Suppressor macrophage treated with lipopolysaccharide for 4 hours (primary cell): ENCODE measurements around the gene FKBP2.

Source experiments
- DNase-seq: peaks from one replicate; pipeline ENCODE4 v3.0.0-alpha.2; 2020

Gene FKBP2

DNA sequence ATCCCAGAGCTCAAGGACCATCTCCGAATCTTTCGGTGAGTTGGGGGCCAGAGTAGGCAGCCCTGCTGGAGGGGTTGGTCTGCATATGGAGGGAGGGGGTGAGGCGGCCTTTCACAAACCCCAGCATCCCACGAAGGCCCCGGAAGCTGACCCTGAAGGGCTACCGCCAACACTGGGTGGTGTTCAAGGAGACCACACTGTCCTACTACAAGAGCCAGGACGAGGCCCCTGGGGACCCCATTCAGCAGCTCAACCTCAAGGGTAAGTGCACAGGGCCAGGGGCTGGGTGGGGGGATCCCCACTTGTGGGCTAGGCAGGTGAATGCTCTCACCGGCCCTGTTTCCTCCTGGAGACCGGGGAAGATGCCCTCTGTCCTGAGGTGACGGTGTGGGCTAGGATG lies 21.1 kb upstream of the FKBP2 start:
- DNase-seq: no peak

- no peak for DNase-seq
These were observed 20.6 kb upstream of the FKBP2 start for GRCh38 chr11:64220271-64220670.

- no peak for DNase-seq
These were observed 20.1 kb upstream of the FKBP2 start for GRCh38 chr11:64220798-64221197.

DNA sequence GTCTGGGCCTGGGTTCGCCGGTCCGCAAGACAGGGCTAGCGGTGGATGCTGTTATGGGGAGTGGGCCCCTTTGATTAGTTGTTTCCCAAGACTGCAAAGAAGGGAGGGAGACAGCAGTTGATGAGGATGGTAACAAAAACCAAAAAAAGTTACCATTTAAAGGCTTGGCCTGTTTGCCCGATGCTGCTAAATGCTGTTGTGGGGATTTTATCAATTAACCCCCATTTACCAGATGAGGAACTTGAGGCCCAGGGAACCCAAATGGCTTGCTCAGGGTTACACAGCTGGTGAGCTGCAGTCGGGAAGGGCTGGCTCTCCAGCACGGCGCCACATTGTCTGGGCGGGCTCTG lies 18.3 kb upstream of the FKBP2 start:
- DNase-seq: no peak

GRCh38 chr11:64223001-64223651 lies 17.8 kb upstream of the FKBP2 start:
- no peak for DNase-seq

GRCh38 chr11:64224151-64224890 lies 16.6 kb upstream of the FKBP2 start:
- no peak for DNase-seq

DNA sequence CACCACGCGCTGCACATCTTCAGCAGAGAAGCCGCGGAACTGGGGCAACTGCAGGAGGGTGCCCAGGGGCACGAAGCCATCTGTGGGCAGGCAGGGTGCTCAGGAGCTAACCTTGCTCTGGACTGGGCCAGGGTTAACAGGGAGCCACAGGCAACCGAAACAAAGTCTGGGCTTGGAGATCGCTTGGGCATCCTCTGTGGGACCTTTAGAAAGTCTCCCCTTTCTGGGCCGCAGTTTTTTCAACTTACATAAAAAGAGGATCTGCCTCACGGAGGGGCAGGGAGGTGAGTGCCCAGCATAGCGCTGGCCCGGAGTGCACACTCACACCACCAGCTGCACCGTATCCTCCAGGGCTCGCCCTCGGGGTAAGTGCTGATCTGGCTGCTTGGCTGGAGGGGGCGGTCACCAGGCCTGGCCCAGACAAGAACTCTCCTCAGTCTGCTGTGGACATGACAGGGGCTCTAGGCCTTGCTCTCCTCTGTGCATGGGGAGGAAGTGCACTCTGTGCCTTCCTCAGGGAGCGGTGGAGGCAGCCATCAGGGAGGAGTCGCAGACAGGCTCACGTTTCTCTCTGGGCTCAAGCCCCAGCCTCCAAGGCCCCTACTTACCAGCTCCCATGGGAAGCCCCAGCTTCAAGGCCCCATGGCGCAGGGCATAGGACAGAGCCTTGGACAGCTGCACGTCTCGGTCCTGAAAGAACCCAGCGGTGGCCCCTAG lies 15.8 kb upstream of the FKBP2 start:
- DNase-seq: no peak

DNA sequence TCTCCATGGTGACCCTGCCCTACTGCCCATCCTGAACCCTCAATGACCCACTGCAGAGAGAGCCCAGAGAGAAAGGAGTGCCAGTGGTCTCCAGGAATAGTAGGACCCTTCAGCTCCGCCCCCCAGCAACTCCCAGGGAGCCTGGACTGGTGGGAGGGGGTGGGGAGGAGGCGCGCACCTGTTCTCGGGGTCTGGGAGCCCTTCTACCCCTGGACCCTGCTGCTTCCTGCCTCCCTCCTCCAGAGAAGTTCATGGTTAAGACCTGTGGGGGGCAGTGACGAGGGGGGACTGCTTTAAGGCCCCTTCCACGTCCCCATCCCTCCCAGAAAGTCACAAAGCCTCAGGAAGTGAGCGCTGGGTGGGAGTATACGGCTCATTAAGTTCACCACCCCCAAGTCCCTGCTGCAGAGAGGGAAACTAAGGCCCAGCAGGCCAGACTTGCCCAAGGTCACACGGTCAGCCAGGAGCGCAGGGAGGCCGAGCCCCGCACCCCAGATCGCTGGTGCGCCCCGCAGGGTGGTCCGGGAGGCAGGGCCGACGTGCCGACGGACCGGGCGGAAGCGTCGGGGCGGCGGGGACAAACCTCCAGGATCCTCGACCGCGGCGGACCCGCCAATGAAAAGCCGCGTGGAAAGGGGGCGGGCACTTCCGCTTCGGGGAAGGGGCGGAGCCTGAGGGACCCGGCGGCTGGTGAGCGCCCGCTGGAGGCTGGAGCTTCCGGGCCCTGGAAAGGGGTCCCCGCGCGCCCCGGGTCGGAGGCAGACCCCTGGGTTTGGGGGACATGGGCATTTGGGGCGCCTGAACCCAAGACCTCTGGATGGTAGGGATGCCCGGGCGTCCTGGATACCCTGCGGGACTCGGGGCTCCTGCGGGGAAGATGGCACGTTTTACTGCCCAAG lies 15.0 kb upstream of the FKBP2 start, which contains the start of the genes NUDT22 and TRPT1:
Gene NUDT22, plus strand, starts transcription at position 667 of the 899 bp plus-strand sequence. CDS start 379 bp downstream, outside the sequence.
Gene TRPT1, minus strand, starts transcription at position 579 of the 899 bp plus-strand sequence. Its CDS starts 326 bp downstream, at position 253.
- peak; percentile 93 for DNase-seq

GRCh38 chr11:64226507-64227051 lies 14.3 kb upstream of the FKBP2 start:
- peak; percentile 71 for DNase-seq

GRCh38 chr11:64227405-64227956 lies 13.4 kb upstream of the FKBP2 start:
- no peak for DNase-seq

DNA sequence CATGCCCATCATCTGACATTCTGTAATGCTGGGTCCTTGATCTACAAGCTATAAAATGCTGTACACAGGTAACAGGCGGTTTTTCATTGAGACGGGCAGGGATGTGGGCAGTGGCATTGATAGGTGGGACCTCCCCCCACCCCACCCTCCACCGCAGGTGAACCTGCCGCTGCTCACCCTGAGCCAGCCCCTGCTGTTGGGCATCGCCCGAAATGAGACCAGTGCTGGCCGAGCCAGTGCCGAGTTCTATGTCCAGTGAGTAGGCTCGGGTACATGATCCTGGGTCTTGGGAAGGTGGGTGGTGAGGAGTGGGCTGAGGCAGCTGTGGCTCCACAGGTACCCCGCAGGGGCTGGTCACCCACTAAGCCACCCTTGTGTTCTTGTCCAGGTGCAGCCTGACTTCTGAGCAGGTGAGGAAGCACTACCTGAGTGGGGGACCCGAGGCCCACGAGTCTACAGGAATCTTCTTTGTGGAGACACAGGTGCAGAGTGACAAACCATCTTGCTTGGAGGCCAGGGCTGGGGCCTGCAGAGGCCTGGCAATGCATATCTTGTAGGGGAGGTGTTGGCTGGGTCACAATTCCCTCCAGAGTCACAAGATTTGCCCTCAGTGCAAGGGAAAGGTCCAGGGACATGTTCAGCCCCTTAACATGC lies 11.7 kb upstream of the FKBP2 start:
- DNase-seq: no peak

DNA sequence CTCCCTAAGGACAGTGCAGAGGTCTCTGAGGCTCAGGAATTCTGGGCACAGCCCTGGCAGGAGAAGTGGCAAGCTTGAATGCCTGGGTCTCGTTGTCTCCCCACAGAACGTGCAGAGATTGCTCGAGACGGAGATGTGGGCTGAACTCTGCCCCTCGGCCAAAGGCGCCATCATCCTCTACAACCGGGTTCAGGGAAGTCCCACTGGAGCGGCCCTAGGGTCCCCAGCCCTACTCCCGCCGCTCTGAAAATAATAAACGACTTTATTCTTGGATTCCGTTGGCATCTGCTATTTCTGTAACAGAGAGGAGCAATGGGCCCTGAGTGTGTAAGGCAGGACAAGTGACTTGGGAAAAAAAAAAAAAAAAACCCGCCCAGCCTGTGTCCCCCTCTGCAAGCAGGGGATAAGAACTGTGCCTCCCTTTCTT lies 11.1 kb upstream of the FKBP2 start:
- DNase-seq: no peak

DNA sequence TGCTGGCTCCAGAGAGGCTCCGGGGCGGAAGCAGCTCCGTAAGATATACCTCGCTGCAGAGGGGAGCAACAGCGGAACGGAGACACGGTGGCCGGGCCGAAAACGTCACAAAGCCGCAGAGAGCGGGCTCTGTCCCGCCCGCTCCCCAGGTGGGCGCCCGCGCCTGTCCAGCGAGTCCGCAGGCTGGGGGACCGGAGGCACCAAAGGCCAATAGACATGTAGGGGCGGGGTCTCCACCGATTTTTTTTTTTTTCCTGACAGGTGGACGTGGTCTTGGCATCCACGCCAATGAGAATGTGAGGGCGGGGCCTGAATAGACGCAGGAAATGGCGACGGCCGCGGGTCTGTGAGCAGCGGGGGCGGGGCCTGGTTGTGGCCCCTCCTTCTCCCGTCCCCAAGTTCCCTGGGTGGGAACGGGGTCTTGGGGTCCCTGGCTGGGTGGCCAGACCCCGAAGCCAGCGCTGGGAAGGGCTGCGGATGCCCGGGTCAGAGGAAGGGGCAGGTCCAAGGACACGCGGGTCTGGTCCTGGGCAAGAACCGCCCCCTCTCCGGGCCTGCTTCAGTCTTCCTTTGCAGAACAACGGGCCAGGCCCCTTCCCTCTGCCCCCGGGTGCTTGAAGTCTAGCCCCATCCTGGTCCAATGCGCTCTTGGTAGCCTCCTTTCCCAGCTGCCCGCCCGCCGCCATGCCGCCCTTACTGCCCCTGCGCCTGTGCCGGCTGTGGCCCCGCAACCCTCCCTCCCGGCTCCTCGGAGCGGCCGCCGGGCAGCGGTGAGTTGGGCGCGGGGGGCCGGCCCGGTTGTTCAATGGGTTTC lies 10.5 kb upstream of the FKBP2 start, which contains the start of gene DNAJC4:
Gene DNAJC4, plus strand, starts transcription at position 378 of the 814 bp plus-strand sequence. Its CDS starts 307 bp downstream, at position 685.
- peak; percentile 80 for DNase-seq

DNA sequence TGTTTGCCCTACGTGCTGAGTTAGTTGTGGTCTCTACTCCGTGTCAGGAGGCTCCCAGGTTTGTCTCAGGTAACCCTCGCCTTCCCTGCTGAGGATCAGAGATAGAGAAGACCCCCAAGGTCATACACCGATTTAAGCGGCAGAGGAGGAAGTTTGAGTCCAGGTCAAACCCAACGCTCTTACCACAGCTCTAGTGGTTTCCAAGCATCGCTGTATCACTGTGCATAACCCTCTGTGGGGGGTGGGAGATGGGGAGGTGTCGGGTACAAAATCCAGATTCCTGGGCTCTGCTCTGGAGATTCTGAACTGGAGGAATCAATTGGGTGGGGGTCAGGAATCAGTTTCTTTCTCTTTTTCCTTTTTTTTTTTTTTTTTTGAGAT lies 9.9 kb upstream of the FKBP2 start:
- DNase-seq: no peak

DNA sequence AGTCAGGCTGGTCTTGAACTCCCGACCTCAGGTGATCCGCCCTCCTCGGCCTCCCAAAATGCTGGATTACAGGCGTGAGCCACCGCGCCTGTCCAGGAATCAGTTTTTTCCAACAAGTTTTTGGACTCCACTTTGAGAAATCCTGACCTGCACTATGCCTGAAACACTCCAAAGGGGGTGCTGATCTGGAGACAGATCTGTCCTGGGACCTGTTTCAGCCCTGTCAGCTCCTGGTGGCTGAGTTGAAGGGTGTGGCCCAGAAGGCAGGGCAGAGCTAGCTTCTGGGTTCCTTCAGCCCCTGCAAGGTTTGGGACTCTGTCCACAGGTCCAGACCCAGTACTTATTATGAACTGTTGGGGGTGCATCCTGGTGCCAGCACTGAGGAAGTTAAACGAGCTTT lies 9.3 kb upstream of the FKBP2 start:
- DNase-seq: no peak

DNA sequence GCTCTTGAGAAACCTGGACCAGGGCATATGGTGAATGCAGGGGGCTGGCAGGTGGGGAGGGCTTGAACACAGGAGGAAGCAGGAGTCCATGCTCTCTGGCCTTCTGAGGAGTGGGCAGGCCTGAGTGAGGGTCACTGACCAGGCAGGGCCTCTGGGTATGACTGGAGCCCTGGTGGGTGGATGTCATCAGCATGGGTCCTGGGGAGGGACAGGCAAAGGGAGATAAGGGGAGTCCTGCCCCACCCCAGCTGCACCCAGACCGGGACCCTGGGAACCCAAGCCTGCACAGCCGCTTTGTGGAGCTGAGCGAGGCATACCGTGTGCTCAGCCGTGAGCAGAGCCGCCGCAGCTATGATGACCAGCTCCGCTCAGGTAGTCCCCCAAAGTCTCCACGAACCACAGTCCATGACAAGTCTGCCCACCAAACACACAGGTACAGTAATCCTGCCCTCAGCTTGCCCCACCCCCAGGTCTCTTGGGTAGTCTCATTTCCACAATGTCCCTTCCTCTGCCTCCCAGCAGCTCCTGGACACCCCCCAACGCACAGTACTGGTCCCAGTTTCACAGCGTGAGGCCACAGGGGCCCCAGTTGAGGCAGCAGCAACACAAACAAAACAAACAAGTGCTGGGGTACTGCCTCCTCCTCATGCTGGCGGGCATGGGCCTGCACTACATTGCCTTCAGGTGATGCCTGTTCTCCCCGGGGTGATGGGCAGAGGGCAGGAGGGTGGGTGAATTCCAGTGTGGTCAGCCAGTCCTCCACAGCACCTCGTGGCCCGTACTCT lies 8.5 kb upstream of the FKBP2 start:
- DNase-seq: no peak

- no peak for DNase-seq
These were observed 8.0 kb upstream of the FKBP2 start for GRCh38 chr11:64232967-64233315.

DNA sequence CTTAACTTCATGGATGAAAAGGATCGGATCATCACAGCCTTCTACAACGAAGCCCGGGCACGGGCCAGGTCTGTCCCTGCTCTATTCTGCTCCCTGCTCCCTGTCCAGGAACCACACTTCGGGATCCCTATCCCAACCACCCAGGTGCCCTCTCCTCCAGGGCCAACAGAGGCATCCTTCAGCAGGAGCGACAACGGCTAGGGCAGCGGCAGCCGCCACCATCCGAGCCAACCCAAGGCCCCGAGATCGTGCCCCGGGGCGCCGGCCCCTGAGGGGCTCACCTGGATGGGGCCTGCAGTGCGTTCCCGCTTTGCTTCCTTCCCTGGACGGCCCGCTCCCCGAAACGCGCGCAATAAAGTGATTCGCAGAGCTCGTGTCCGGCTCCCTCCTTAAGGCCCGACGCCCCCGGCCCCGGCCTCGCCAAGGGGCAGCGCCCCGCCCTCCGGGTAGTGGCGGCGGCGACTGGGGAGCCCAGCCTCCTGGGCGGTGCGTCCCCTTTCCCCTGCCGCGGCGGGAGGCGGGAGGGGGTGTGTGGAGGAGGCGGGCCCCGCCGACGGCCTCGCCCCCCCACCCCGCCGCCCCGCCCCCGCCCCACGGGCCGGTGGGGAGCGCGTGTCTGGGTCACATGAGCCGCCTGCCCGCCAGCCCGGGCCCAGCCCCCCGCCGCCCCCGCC lies 6.8 kb upstream of the FKBP2 start, which contains the start of gene VEGFB:
Gene VEGFB, plus strand, starts transcription at position 672 of the 674 bp plus-strand sequence. CDS start 250 bp downstream, outside the sequence.
- peak; percentile 46 for DNase-seq
